GM19025 (cell line): ENCODE data around the gene MYH8.

Experiments used
- ATAC-seq: cut with Tn5 transposase; IDR thresholded peaks from one replicate; pipeline ENCODE4 v1.9.1; 2021; ENCODE audit warnings: mild to moderate bottlenecking, low read depth, moderate library complexity; ENCODE audit not compliant: unreplicated experiment

The MYH8 gene

GRCh38 chr17:10385871-10386270 is 35.9 kb downstream of the MYH8 start:
- no peak for ATAC-seq

- no peak for ATAC-seq
Observed at GRCh38 chr17:10384175-10384574, 37.6 kb downstream of the MYH8 start.

GRCh38 chr17:10380631-10381408 is 40.9 kb downstream of the MYH8 start:
- ATAC-seq: no peak

- no peak for ATAC-seq
Observed at GRCh38 chr17:10372906-10373305, 48.8 kb downstream of the MYH8 start, which contains the start of gene MYH13. Gene MYH13 (minus strand): TSS chr17:10373006. CDS start chr17:10364530, 8,476 bp downstream.

- ATAC-seq: no peak
Observed at GRCh38 chr17:10370016-10370608, 51.6 kb downstream of the MYH8 start.

- ATAC-seq: no peak
Observed at GRCh38 chr17:10369239-10369638, 52.5 kb downstream of the MYH8 start.

- no peak for ATAC-seq
Observed at GRCh38 chr17:10368561-10368960, 53.2 kb downstream of the MYH8 start.

- ATAC-seq: no peak
Observed at GRCh38 chr17:10360578-10360977, 61.2 kb downstream of the MYH8 start.

GRCh38 chr17:10357768-10358167 is 64.0 kb downstream of the MYH8 start:
- ATAC-seq: no peak

GRCh38 chr17:10354651-10355050 is 67.1 kb downstream of the MYH8 start:
- no peak for ATAC-seq

- ATAC-seq: no peak
Observed at GRCh38 chr17:10352893-10353292, 68.9 kb downstream of the MYH8 start.

GRCh38 chr17:10349403-10349802 is 72.3 kb downstream of the MYH8 start:
- no peak for ATAC-seq

- ATAC-seq: no peak
Observed at GRCh38 chr17:10344816-10345215, 76.9 kb downstream of the MYH8 start.
